Ramos (cell line): Measurements from ENCODE around the gene CCDC28A.

ENCODE experiments used
- in situ Hi-C: fragments of 300-500 bp; cut with MboI; formaldehyde crosslinking; loops from one replicate; pipeline ENCODE4 v1.14.3; 2022; ENCODE audit warnings: low sequenced_read_pairs; ENCODE audit not compliant: unreplicated experiment

Gene CCDC28A

DNA sequence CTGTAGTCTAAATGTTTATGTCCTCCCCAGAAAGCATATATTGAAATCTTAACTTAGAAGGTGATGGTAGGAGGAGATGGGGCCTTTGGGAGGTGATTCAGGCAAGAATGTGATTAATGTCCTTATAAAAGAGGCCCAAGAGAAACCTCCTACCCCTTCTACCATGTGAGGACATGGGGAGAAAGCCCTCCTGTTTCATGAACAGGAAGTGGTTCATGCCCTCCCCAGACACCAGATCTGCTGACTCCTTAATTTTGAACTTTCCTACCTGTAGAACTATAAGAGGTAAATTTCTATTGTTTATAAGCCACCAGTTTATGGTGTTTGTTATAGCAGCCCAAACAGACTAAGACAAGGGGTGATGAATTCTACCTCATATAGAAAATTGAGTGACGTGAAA lies 13.6 kb downstream of the CCDC28A start:
- in situ Hi-C loops = no loop called here

DNA sequence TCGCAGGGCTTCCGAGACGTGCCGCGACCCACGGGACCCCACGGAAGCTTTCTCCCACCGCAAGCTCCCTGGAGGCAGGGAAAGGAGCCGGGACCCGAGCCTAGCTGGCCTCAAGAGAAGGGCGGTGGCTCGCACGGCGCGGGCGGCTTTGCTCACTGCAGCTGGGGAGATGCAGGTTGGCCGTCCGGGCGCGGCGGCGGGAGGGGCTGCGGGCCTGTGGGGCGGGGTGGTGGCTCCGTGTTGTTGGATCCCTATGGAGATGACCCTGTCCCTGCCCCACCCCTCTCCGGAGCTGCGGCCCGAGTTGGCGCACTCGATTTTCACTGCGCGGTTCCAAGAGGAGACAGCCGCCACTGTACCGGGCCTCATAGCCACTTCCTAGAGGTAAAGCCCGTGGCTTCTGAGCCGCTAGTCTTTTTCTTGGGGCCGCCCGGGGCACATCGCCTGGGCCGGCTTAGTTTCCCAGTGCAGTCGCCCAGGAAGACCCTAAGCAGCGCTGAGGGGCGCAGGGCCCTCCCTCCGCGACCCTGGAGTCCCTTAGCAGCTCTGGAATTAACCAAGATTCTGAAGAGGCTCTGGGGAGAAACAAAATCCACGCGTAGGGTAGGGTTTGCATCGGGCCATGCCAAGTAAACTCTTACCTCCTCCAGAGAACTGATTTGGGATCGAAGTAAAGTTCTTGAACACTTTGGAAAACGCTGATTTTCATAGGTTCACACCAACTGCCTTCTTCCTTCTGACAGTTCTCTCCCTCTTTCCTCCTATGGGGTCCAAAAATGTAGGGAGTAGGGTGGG lies 22.4 kb downstream of the CCDC28A start, which contains the start of gene ECT2L:
Gene ECT2L (plus strand): TSS at position 279 of the 795 bp plus-strand sequence. CDS start 17,188 bp downstream, outside the sequence.
- in situ Hi-C loops = no loop called here

DNA sequence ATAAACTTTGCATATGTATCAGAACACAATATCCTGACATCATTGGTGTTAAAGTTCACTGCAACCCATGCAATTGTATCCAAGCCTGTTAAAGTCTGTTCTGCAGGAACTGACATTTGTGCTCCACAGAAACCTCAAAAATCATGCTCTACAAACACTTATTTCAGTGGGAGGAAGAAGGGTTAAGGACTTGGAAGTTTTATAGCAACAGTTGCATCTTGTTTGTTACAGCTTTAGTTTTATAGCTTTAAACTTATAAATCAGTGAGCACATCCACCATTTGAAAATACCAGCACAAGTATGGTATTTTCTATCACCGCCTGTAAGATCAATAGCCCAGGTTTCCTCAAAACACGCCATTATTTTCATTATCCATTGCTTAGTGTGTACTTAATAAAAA lies 23.2 kb downstream of the CCDC28A start:
- in situ Hi-C loops = no loop called here

DNA sequence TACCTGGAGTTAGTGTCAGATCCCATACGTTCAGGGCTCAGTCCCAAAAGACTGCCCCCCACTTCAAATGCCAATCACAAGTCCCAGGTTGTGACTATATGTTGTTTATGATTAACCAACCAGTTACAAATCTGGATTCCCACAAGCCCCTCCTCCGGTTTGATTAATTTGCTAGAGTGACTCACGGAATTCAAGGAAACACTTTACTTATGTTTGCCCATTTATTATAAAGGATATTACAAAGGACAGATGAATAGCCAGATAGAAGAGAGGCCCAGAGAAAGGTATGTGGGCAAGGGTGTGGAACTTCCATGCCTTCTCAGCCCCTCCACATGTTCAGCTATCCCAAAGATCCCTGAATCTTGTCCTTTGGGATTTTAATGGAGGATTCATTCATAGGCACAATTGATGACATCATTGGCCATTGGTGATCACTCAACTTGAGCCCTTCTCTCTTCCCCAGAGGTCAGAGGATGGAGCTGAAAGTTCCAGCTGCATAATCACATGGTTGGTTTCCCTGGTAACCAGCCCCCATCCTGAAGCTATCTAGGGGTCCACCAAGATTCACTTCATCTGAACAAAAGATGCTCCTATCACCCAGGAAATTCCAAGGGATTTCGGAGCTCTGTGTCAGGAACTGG lies 24.4 kb downstream of the CCDC28A start:
- in situ Hi-C loops = no loop called here

DNA sequence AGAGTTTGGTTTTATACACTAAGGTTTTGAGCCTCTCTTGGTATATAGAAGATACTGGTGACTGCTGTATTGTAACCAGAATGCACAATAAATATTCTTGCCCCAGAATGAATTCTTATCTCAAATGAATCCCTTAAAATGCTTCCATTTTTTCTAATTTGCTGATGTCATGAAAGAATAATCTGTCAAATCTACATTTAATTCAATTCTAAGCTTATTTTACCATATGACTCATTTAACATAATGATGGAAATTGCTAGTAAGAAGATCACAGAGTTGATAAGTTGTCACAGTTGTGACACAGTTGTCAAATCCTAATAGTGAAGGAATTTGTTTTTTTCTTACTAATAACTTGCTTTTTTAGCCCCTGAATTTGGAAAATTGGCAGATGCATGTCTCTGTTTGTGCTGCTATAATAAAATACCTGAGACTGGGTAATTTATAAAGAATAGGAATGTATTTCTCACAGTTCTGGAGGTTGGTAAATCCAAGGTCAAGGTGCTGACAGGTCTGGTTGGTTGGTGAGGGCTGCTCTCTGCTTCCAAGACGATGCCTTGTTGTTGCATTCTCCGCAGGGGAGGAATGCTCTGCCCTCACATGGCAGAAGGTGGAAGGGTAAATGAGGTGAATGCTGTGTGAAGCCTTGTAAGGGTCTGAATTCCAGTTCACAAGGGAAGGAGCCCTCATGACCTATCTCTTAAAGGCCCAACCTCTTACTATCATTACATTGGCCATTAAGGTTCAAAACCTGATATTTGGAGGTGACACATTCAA lies 27.0 kb downstream of the CCDC28A start:
- in situ Hi-C loops = loop anchor here (25.0 kb wide), 1 partner anchor 412 kb away; no protein-coding TSS in a partner anchor

DNA sequence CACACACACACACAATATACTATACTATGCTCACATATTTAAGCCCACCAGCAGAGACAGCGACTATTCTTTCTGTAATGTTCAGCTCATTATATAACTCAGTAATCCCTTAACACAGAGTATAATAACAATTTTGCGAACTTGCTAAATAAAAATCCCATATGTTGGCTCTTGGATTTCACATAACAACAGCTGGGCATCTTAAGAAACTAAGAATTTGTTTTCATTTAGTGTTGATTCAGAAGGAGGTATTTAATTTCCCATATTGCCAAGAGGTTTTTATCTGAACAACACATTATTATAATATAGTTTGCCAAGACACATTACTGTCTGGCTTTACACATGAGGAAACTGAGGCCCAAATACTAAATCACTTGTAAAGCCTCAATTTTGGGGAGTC lies 29.8 kb downstream of the CCDC28A start:
- in situ Hi-C loops = loop anchor here (25.0 kb wide), 1 partner anchor 409 kb away; no protein-coding TSS in a partner anchor

DNA sequence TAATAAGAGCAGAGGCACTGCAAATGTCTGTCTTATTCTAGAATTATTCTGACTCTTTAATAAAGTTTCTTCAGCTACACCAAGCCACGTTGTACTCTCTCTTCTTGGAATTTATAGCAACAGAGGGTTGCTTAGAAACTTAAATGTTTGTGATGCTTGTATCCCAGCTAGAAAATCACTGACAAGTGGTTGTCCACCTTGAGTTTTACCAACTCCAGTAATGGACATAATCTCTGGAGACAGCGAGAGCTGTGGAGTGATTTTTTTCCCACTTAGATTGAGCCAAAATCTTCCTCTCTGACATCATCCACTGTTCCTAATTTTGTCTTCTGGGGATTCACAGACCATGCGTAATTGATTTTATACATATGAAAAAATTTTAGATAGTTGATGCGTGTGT lies 30.3 kb downstream of the CCDC28A start:
- in situ Hi-C loops = loop anchor here (25.0 kb wide), 1 partner anchor 408 kb away; no protein-coding TSS in a partner anchor

DNA sequence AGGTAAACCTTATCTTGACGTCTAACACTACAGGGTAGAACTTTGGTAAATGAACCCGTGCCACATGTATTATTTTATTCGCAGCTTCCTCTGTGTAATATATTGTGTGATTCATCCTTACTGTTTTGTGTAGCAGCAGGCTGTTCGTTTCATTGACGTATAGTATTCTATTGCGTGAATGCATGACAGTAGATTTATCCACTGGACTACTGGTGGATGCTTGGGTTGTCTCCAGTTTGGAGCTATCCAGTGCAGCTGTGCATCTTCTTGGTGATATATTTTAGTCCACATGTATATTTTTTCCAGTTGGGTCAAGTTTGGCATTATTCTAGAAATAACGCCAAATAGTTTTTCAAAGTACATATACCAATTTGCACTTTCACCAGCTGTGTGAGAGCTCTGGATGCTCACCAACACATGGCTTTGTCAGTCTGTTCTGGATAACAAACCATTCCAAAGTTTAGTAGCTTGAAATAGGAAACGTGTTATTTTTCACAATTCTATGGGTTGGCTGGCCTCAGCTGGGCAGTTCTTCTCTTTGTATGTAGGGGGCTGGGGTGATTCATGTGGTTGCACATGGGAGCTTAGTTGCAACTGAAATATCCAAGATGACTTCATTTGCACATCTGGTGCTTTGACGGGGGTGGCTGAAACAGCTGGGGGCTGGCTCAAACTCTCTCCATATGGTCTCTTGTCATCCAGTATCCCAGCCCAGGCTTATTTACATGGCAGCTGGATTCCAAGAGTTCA lies 31.6 kb downstream of the CCDC28A start:
- in situ Hi-C loops = loop anchor here (25.0 kb wide), 1 partner anchor 407 kb away; no protein-coding TSS in a partner anchor

DNA sequence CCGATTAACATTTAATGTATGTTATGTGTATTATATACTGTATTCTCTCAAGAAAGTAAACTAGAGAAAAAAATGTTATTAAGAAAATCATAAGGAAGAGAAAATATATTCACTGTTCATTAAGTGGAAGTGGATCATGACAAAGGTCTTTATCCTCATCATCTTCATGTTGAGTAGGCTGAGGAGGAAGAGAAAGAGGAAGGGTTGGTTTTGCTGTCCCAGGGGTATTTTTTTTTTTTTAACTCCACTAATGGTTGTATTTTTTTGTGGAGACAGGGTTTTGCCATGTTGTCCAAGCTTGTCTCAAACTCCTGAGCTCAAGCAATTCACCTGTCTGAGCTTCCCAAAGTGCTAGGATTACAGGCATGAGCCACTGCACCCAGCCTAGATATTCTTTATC lies 33.3 kb downstream of the CCDC28A start:
- in situ Hi-C loops = loop anchor here (25.0 kb wide), 1 partner anchor 405 kb away; no protein-coding TSS in a partner anchor

DNA sequence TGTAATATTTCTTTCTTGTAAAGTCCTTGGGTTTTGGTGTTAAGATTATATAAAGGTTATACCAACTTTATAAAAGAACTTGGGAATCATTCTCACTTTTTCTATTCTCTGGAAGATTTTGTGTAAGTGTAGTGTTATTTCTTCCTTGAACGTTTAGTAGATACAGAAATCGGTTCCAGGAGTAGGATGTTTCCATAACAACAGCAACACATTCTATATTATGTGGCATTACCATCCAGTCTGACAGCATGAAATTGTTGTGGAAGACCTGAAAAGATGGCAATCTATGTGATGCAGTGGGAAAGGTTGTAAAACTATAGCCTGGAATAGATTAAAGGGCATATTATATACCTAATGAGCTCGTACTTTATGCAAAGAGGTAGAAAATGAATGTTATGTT lies 36.1 kb downstream of the CCDC28A start:
- in situ Hi-C loops = loop anchor here (10.0 to 25.0 kb wide), 3 partner anchors 305 to 555 kb away; no protein-coding TSS in a partner anchor

DNA sequence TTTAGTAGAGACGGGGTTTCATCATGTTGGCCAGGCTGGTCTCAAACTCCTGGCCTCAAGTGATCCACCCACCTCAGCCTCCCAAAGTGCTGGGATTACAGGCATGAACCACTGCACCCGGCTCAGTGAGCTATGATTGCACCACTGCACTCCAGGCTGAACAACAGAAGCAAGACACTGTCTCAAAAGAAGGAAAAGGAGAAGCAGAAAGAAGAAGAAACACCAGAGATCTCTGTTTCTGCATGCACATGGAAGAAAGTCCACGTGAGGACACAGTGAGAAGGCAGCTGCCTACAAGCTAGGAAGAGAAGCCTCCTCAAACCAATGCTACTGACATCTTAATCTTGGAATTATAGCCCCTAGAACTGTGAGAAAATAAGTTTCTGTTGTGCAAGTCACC lies 38.3 kb downstream of the CCDC28A start:
- in situ Hi-C loops = loop anchor here (10.0 to 25.0 kb wide), 3 partner anchors 303 to 553 kb away; no protein-coding TSS in a partner anchor

DNA sequence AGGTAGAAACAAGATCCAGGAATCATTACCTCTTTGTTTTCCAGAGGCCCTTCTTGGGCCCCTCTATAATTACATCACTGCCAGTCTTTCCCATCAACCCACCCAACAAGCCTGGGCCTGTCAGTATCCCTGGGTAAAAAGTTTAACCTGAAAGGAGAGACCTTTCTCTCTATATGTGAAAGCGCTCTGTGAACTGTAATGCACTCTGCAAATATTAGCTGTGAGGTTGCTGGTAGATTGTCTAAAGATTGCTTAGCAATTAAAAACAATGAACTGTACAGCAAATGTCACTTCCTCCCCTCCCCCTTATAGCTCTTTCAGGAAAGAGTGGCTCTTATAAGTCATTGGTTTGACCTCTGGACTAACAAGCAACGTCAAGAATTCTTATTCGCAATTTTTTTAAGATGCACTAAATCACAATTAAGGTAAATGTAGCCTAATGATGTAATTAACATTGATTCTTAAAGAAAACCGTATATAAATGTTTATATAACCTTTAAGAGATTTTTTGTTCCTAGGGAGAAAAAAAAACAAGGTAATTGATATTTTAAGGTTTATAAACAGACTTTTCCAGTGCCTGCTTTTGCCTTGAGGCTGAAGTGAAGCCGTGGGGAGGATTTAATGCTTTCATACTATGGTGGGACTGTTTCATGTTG lies 40.7 kb downstream of the CCDC28A start:
- in situ Hi-C loops = loop anchor here (10.0 to 25.0 kb wide), 3 partner anchors 300 to 550 kb away; no protein-coding TSS in a partner anchor

DNA sequence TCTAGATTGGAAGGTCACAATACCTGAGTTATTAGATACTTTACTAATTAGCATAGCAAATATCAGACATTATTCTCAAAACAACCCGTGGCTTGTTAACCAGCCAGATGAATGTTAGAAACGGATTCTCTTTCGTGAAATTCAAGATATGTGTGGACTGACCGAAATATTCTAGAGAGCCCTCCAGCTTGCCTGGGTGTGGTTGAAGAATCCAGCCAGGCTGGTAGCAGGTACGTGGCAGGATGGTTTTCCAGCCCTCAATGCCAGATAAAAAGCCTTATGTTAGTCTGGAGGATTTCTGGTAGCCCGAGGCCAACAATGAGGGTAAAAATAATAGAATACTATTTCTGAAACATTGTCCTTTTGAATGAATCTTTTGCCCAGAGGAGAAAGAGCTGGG lies 41.7 kb downstream of the CCDC28A start:
- in situ Hi-C loops = loop anchor here (10.0 to 25.0 kb wide), 3 partner anchors 300 to 550 kb away; no protein-coding TSS in a partner anchor

DNA sequence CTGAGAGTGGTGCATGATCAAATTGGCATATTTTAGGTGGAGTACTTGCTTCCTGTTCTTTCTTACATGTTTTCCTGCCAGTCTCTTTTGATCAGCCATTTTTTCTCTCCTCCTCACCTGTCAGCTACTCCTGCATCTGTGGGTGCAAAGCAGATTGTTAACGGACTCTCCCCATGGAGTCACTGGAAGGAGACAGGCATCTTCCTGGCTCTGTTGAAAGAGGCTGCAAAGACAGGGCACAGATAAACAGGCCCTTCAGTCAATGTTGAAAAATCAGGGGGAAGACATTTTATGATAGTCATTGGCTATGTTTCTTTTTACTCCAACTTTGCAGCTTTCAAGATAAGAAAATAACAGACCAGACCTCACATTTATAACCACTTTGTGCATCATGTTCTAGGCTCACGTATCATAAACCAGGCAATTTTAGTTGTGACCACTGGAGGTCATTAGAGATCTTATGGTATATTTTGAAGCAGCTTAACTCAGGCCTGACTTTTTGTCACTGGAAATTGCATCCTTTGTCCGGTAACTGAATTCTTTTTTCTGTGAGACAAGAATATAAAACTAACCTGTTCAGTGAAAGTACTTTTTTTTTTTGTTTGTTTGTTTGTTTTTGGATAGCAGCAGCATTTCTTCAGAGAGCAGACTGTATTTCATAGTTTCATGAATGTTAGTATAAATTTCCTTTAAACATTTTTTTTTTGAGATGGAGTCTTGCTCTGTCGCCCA lies 42.4 kb downstream of the CCDC28A start:
- in situ Hi-C loops = loop anchor here (10.0 to 25.0 kb wide), 3 partner anchors 299 to 549 kb away; no protein-coding TSS in a partner anchor

DNA sequence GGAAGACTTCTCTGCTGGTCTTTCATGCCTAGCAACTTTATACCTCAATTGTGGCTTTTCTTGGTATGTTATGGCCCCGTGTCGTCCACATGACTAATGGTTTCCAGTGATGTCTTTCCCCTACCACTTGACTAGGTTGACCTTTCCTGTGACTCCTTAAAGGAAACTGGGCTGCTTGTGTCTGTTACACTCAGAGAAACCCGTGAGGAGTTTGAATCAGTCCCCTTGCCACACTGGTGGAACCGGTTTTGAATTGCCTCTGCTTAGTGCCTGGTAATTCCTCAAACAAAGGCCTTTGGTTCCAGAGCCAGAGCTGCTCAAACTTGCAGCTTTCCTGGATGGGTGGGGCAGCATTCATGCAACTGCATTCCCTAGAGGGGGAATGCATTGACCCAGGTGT lies 44.2 kb downstream of the CCDC28A start:
- in situ Hi-C loops = loop anchor here (10.0 to 25.0 kb wide), 3 partner anchors 297 to 547 kb away; no protein-coding TSS in a partner anchor

DNA sequence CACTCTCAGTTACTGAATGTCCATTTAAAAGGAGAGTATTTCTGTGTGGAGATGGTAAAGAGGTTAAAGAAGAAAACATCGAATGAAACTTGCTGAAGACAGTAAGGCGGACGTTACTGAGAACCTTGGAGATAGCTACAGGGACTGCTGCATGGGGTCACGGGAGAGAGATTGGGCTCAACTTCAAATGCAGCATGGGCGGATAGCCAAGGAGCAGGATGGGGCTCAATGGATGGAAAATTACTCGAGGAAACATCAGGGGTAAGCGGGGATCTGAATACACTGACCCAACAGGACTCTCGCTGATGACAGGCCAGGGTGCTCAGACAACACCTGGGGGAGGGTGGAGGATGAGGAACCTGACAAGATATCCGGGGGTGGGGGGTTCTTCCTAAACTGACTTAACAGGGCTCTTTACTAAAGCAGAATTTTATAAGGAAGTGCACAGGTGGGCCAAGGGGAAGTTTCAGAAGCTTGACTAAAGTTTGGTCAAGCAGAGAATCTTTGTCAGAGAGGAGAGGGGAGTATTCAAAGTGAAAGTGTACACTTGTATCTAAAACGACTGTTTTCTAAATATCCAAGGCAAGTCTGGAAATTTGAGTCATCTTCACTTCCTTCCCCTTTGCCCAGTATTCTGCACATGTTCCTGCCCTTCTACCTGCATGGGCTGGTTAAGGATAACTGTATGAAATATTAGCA lies 45.1 kb downstream of the CCDC28A start:
- in situ Hi-C loops = loop anchor here (10.0 to 25.0 kb wide), 3 partner anchors 296 to 546 kb away; no protein-coding TSS in a partner anchor

DNA sequence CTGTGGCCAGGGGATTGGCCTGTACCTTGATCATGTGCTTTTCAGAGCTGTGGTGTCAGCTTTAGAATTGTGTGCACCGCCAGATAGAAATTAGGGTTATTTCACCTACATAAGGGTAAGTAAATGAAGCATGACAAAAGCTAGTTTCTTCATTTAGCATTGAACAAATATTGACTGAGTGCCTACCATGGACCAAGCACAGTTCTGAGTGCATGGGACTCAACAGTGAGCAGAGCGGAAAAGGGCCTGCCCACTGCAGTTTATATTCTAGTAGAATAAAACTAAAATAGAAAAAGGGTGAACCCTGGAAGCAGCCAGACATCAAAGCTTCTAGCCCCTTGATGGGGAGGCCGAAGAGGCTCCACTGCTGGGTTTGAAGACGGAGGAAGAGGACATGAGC lies 48.0 kb downstream of the CCDC28A start:
- in situ Hi-C loops = loop anchor here (25.0 kb wide), 1 partner anchor 391 kb away; no protein-coding TSS in a partner anchor
